GM19372 (cell line): Measurements from ENCODE around the gene HDDC2.

ENCODE experiments used
- ATAC-seq: cut with Tn5 transposase; IDR thresholded peaks from one replicate; pipeline ENCODE4 v1.9.1; 2021; ENCODE audit warnings: mild to moderate bottlenecking, low read depth, moderate library complexity; ENCODE audit not compliant: unreplicated experiment

Gene HDDC2

GRCh38 chr6:125245523-125246264, 56.1 kb downstream of the HDDC2 start:
- ATAC-seq: no peak

- no peak for ATAC-seq
These were observed 56.7 kb downstream of the HDDC2 start for GRCh38 chr6:125245109-125245508.

GRCh38 chr6:125237764-125238163, 64.0 kb downstream of the HDDC2 start:
- ATAC-seq: no peak

GRCh38 chr6:125236536-125237327, 65.0 kb downstream of the HDDC2 start:
- ATAC-seq: no peak

GRCh38 chr6:125233202-125233601, 68.6 kb downstream of the HDDC2 start:
- no peak for ATAC-seq

GRCh38 chr6:125232466-125232865, 69.3 kb downstream of the HDDC2 start:
- no peak for ATAC-seq

- no peak for ATAC-seq
These were observed 70.0 kb downstream of the HDDC2 start for GRCh38 chr6:125231574-125232343.

- no peak for ATAC-seq
These were observed 70.6 kb downstream of the HDDC2 start for GRCh38 chr6:125231133-125231532.

GRCh38 chr6:125230674-125231073, 71.1 kb downstream of the HDDC2 start:
- no peak for ATAC-seq

GRCh38 chr6:125228981-125229479, 72.7 kb downstream of the HDDC2 start:
- no peak for ATAC-seq

GRCh38 chr6:125227244-125227643, 74.5 kb downstream of the HDDC2 start:
- no peak for ATAC-seq
